Measurements from ENCODE around the gene ZBTB7C.

Gene ZBTB7C

GRCh38 chr18:48393776-48394175 is 15.4 kb downstream of the ZBTB7C start:
- no peak for DNase-seq (ENCODE audit: low read depth)
- no peak overlapping the region for H3K4me3 ChIP-seq (ENCODE audit: low read depth, low read length)

DNA sequence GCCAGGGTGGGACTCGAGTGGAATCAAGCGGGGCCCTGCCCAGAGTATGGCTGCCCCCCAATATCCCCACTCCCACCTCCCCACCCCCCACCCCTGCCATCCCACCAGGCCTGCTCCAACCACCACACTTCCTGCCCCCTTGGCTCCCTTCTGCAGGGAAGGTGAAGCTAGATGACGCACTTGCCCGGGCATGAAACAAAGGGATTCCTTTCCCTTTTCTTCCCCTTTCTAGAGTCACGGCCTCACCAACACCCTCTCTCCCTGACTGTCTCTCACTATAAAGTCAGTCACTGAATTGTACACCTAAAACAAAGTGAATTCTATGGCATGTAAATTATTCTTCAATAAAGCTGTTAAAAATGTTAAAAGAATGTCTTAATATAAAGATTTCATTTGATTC is 16.0 kb downstream of the ZBTB7C start:
- no peak for DNase-seq (ENCODE audit: low read depth)
- H3K4me3 ChIP-seq (ENCODE audit: low read depth, low read length) = no peak overlapping the region

GRCh38 chr18:48392268-48392667 is 16.9 kb downstream of the ZBTB7C start:
- no peak for DNase-seq (ENCODE audit: low read depth)
- H3K4me3 ChIP-seq (ENCODE audit: low read depth, low read length) = no peak overlapping the region

GRCh38 chr18:48391868-48392267 is 17.3 kb downstream of the ZBTB7C start:
- H3K4me3 ChIP-seq (ENCODE audit: low read depth, low read length) = no peak overlapping the region
- no peak for DNase-seq (ENCODE audit: low read depth)

GRCh38 chr18:48390641-48391040 is 18.5 kb downstream of the ZBTB7C start:
- no peak overlapping the region for H3K4me3 ChIP-seq (ENCODE audit: low read depth, low read length)
- no peak for DNase-seq (ENCODE audit: low read depth)

DNA sequence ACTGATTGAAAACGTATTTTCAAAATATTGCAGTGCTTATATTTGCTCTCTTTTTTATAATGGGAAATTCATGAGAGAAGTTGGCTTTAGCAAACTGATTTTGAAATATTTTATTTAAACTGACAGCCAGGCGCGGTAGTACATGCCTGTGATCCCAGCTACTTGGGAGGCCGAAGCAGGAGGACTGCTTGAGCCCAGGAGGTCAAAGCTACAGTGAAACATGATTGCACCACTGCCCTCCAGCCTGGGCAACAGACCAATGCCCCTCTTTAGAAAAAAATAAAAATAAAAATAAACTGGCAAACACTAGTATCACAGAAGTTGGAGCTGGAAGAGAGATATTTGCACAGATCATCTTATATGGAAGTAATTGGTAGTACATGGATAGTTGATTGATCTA is 20.7 kb downstream of the ZBTB7C start:
- no peak overlapping the region for H3K4me3 ChIP-seq (ENCODE audit: low read depth, low read length)
- no peak for DNase-seq (ENCODE audit: low read depth)

DNA sequence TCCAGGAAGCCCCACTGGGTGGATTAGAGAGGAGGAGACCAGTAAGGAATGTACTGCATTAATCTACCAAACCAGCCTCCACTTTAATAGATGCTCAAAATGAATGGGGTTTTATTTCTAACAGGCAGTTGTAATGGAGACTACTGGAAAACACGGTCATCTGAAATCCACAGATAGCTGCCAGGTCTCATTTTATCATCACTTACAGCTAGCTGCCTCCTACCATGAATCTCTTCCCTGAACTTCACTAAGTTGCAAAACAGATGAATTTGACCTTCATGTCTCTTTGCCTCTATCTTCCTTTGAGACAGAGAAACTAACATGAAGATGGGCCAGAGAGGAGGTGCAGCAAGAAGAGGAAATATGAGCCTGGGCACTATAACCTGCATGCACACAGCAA is 21.9 kb downstream of the ZBTB7C start:
- no peak for DNase-seq (ENCODE audit: low read depth)
- H3K4me3 ChIP-seq (ENCODE audit: low read depth, low read length) = no peak overlapping the region

DNA sequence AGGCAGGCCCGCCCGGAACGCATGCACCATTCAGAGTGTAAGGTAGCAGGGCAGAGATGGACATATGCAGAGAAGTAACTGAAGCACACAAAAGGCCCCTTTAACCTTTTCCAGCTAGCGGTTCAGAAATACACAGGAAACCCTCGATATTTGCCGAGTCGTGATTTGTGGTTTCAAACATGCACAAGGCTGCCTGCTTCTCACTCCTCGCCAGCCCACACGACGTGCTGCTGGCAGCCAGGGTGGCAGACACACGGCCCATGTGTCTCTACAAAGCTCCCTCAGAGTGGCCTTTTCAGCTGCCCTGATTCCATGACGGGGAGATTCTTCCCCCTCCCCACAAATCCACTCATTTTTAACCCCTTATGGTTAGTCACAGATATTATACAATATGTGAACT is 23.6 kb downstream of the ZBTB7C start:
- no peak for DNase-seq (ENCODE audit: low read depth)
- no peak overlapping the region for H3K4me3 ChIP-seq (ENCODE audit: low read depth, low read length)

- no peak for DNase-seq (ENCODE audit: low read depth)
- H3K4me3 ChIP-seq (ENCODE audit: low read depth, low read length) = no peak overlapping the region
Measured at GRCh38 chr18:48376934-48377333, 32.2 kb downstream of the ZBTB7C start.

DNA sequence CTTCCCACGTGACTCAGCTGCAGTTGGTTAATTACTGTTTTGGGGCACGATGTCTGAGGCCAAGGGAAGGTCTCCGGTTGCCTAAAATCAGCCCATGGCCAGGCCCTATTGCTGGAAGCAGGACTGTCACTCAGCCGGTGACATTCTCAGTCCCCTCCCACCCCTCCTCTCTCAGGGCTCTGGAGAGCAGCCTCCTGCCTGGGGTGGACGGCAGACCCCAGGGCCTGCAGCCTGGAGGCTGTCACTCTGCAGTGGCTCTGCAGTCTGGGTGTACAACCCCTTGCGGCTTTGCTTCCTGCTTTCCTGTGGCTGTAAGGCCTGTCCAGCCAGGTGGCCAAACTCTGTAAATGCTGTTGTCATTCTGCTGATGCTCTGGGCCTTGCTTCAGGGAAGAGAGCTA is 32.8 kb downstream of the ZBTB7C start:
- no peak overlapping the region for H3K4me3 ChIP-seq (ENCODE audit: low read depth, low read length)

DNA sequence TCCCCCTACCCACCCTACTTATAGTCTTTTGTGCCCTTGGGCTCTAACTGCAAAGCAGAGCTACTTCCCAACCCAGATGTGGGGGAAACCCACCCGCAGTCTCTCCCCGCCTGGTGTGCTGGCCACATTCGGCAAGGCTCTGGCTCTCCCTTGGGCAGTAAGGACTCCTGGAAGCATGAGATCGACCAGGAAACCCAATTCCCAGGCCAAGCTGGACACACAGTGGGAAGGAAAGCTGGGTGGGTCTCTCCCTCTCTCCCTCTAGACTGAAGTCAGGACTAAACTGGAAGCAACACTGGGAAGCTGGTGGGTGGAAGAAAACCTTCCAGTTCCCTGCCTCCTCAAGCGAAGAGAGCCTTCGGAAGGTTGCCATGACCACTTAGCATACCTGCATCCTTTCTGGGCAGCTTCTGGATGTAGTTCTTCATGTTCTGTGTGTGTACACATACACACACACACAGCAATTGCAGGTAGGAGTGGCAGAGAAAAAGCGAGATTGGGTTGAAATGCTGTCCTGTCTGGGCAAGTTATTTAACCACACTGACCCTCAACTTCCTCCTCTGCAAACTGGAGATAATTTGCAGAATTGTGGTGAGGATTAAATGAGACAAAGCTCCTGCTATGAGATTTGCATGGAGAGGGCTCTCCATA is 33.9 kb downstream of the ZBTB7C start:
- no peak for DNase-seq (ENCODE audit: low read depth)
- H3K4me3 ChIP-seq (ENCODE audit: low read depth, low read length) = no peak overlapping the region

More for the DNA sequence above, 32.8 kb downstream of the ZBTB7C start:
- no peak for DNase-seq (ENCODE audit: low read depth)

DNA sequence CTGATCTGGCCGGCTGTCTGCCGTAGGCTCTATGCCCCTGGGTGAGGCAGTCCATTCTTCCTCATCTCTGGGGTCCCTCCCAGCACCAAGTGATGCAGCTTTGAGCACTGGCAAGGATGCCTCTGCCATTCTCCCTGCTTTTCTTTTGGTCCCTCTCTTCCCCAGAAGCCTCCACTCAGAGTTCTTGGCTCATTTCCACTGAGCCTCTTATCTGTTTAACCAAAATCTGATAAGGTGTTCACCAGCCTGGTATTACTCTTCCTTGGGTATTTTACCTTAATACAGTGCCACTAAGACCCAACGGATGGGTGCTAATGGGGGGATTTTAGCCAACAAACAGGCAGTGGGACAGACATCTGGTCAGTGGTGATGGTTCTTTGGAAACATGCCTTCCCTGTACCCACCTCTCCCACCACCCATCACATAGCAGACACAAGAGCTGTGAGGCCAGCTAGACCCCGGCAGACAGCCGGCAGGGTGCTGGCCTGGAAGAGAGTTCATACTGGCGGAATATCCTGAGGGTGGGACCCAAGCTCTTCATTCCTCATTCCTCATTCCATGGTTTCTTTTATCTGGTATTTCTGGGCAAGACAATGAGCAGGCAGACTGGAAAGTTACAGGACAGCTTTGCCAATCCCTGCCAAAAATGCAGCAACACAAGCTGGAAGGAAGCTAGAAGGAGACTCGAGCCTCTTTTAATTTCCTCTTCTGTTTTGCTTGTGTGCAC is 34.6 kb downstream of the ZBTB7C start:
- no peak overlapping the region for H3K4me3 ChIP-seq (ENCODE audit: low read depth, low read length)
- DNase-seq (ENCODE audit: low read depth) = no peak

DNA sequence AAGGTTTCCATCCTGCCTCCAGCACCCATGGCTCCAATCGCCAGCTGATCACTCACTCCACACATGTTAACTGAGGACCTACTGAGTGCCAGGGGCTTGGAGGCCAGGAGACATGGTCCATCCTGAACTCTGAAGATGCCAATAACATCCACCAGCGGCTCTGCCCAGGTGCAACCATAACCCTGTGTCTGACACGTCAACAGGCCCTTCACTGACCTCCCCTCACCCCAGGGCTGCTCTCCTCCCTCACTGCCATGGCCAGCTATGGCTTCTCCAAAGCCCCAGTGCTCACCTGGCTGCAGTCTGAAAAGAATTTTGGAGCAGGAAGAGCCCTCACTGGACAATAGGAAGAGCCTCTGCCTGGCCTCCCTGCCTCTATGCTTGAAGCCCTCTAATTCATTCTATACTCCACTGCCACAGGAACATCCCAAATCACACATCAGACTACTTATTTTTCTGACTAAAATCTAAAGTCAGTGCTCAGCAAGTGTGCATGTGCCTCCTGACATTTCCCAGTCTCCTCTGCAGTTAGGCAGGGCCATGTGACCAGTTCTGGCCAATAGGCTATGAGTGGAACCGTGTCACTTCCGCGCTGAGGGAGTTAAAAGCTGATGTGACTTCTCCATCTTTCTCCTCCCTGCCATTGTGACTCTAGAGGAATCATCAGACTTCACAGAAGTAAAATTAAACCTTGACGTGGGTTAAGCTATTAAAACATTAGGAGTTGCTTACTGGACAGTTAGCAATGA is 37.2 kb downstream of the ZBTB7C start:
- no peak for DNase-seq (ENCODE audit: low read depth)
- no peak overlapping the region for H3K4me3 ChIP-seq (ENCODE audit: low read depth, low read length)

DNA sequence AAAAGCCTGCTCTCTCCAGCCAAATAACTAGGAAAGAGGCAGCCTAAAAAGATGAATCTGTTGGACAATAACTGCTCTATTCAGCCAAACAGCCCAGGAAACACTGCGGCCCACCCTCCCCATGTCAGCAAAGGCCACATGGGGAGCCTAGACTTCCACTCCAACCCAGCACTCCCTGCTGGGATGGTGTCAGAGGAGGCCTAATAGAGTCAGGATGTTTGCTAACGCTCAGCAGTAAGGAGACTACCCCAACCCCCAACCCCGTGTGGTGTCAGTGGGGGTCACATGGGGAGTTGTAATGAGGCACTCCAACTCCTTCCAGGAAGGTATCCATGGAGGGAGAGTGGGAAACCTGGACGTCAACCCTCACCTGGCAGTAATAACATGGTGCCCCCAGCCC is 41.6 kb downstream of the ZBTB7C start:
- H3K4me3 ChIP-seq (ENCODE audit: low read depth, low read length) = no peak overlapping the region
- DNase-seq (ENCODE audit: low read depth) = no peak

- no peak overlapping the region for H3K4me3 ChIP-seq (ENCODE audit: low read depth, low read length)
- no peak for DNase-seq (ENCODE audit: low read depth)
Measured at GRCh38 chr18:48365965-48366364, 43.2 kb downstream of the ZBTB7C start.

DNA sequence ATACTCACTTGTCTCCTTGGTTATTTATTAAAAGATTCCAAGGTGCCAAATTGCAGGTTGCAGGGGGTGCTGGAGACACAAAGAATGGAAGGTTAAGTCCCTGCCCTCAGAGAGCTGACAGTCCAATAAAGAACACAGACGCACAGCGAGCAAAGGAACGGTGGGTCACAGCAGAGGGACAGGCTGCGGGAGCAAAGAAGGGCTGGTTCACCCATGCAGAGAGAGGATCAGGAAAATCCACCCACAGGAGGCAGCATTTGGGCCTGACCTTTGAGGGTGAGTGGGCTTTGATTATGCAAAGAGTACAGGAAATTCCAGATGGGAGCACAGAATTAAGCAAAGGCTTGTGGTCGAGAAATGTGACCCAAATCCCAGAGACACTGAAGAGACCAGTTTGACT is 45.0 kb downstream of the ZBTB7C start:
- no peak for DNase-seq (ENCODE audit: low read depth)
- H3K4me3 ChIP-seq (ENCODE audit: low read depth, low read length) = no peak overlapping the region

GRCh38 chr18:48363175-48363574 is 46.0 kb downstream of the ZBTB7C start:
- no peak overlapping the region for H3K4me3 ChIP-seq (ENCODE audit: low read depth, low read length)
- DNase-seq (ENCODE audit: low read depth) = no peak

- DNase-seq (ENCODE audit: low read depth) = no peak
Measured at GRCh38 chr18:48361801-48362200, 47.4 kb downstream of the ZBTB7C start.

GRCh38 chr18:48360376-48361021 is 48.7 kb downstream of the ZBTB7C start:
- no peak overlapping the region for H3K4me3 ChIP-seq (ENCODE audit: low read depth, low read length)
- DNase-seq (ENCODE audit: low read depth) = no peak

More at GRCh38 chr18:48361801-48362200, 47.4 kb downstream of the ZBTB7C start:
- H3K4me3 ChIP-seq (ENCODE audit: low read depth, low read length) = no peak overlapping the region

- DNase-seq (ENCODE audit: low read depth) = no peak
- H3K4me3 ChIP-seq (ENCODE audit: low read depth, low read length) = no peak overlapping the region
Measured at GRCh38 chr18:48359626-48360025, 49.6 kb downstream of the ZBTB7C start.

Measured in skeletal muscle cell (primary cell).